ENCODE results near the gene FOXC1. TPM values are rescaled to one million over a fixed set of nuclear protein-coding genes. Genes with fewer than 3 reads are reported as not detected.

The FOXC1 gene
- total RNA-seq, 4 donors from 2014 or later: 3.8 to 10.1 (median 6.7) TPM

DNA sequence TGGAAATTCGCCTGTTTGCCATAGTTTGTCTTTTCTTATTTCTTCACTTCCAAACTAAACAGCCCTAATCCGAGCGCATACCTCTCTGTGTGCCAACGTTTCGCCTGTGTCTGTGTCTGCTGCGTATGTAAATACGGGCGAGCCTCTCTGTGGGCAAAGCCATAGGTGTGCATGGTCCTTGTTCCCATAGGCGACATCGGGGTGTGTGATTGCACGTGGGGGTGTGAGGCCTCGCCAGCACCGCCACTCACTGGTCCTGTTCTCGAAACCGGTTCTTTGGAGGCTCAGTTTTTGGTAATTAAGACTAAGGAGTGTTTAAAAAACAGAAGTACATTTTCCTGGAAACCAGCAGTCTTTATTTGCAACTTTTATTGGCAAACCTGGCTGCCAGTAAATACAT is 6.0 kb upstream of the FOXC1 start:
- TF ChIP-seq CTCF (IDR thresholded peaks at IDR 0.05): no peak
- DNase-seq (ENCODE audit: low spot score): no peak
- ATAC-seq (ENCODE audit: low FRiP score): no peak

DNA sequence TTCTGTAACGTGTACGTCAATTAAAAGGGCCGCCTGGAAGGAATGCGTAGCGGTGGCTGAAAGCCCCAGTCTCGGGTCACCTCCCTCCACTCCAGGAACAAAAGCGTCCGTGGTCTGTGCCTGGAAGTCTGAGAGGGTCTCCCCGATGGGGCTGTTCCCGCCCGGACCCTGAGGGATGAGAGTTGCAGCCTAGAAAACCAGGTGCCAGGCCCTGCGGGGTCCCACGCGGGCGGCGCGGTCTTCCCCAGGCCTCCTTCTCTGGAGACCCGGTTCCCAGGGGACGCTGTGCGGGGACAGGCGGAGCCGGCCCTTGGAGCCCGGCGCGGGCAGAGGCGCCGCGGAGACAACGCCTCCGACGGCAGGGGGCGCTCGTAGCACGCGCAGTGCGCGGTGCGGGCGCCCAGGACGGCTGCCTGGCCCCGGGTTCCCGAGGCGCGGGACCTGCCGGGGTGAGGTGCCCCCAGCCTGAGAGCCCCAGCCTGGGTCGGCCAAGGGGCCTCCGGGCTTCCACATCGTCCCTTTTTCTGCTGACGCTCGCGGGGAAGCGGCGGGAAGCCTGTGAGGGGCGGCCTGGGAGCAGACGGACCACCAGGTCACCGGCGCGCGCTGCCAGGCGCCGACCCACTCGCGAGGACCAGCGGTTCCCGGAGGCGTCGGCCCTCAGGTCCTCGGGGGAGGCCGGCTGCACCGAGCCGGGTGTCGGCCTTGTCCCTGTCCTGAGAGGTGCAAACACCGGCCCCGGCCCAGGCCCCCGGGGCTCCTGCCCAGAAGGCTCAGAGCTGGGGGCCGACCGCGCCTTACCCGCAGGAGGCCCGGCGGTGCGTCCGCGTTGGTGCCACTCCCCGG is 5.3 kb upstream of the FOXC1 start:
- ATAC-seq (ENCODE audit: low FRiP score) (peak; percentile 77), DNase-seq (ENCODE audit: low spot score) (no peak)
- TF ChIP-seq CTCF (IDR thresholded peaks at IDR 0.05): peak in 2 of 3 donors; percentile 89 to 96

- ATAC-seq (ENCODE audit: low FRiP score) (no peak), DNase-seq (ENCODE audit: low spot score) (no peak)
- no peak for TF ChIP-seq CTCF (IDR thresholded peaks at IDR 0.05)
Measured at GRCh38 chr6:1605004-1605892, 4.5 kb upstream of the FOXC1 start.

DNA sequence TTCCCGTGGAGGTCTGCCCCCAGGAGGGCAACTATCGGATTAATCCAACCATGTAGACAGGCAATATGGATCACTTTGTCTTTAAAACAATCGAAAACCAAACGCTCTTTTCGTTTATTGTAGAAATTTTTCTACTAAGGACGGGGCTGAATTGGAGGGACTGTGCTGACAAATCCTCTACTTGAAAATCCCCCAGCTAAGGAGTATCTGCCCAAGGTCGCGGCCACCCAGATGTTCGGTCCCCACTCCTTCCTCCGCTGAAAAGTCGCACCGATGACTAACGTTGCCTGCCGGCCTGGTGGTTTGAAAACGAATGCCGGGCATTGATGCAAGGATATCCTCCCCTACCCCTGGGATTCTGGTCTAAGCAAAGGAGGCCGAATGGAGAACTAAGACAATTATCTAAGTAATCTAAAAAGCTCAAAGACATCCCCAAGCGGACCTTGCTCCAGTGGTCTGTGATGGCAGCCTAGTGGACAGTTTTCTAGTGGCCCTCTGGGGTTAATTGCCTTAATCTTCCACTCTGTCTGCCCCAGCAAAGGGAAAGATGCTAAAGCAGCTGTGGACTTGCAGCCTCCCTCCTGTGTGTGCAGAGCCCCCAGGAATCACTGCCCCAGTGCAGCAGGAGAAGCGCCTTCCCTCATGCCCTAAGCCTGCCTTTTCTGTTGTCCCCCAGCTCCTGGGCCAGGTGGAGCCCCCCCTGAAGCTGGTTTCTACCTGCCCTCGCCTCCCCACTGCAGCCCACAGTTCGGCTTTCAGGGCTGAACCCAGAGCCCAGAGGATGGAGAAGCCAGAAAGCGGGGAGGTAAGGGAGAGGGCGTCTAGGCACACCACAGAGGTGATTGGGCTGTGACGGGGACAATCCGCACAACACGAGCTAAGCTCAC is 3.6 kb upstream of the FOXC1 start:
- ATAC-seq (ENCODE audit: low FRiP score) (no peak), DNase-seq (ENCODE audit: low spot score) (no peak)
- no peak for TF ChIP-seq CTCF (IDR thresholded peaks at IDR 0.05)

DNA sequence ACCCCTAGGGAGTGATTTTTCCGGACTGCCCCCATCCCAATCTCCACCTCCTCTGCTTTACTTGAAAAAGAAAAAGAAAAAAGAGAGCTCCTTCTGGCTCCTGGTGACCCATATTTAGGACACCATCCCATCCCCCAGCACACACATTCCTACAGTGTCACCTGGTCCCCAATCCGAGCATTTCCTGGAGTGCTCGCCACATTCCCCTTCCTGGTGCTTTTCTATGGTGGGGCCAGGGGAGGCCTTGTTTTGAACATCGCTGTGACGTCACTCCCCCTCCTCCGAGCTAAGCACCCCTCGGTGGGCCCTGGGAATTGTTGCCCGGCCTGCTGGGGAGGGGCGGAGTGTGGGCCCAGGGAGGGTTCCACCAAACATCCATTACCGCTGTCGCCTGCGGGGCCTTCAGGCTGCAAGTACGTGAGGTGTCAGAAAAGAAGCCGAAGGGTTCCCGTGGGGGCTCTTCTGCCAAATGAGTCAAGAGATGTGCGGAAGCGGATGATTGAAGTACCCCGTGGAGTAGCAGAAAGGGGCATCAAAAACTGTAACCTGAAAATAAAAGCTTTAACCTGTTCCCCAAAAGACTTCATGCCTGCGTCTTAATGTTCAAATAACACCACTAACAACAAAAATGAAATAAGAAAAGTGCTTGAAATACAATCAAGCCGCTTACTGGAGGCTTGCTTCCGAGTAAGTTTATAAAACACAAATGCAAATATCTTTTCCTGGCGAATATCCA is 2.8 kb upstream of the FOXC1 start:
- DNase-seq (ENCODE audit: low spot score) (no peak), ATAC-seq (ENCODE audit: low FRiP score) (no peak)
- TF ChIP-seq CTCF (IDR thresholded peaks at IDR 0.05): no peak

Measured in omental fat pad (tissue), 4 donors.